ENCODE data around the gene SCGN.

Gene SCGN

DNA sequence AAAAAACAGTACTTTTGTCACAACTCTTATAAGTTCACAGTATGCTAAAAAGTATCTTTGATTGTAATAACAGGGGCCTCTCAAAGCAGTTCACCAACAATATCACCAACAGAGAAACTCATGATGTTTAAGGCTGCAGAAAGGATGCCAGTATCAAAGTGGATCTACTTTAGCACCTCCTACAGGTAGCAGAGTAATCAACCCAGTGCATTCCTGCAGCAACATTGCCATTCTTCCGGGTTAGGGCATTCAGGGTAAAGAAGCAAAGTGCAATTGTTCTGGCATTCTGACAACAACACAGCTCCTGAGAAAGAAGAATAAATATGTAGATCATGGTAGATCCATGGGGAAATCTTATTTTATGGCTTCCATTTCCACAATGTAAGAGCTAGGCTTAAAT lies 95.0 kb downstream of the SCGN start:
- H3K9me3 ChIP-seq (ENCODE audit: control insufficient read depth, insufficient read depth, low read depth, low read length): no peaks in the 10 kb centered on the region
- no peaks in the 10 kb centered on the region for H3K36me3 ChIP-seq (ENCODE audit: control insufficient read depth in 2 of 2, insufficient read depth in 1 of 2, low read length in 2 of 2)
- CTCF ChIA-PET: interaction anchor here (0.7 to 1.8 kb wide), 5 partner anchors 13 to 256 kb away, joined by 3 to 6 read pairs (median 4); no protein-coding TSS in a partner anchor
- H3K4me3 ChIP-seq (ENCODE audit: low read depth, low read length): no peak overlapping the region
- TF ChIP-seq MEIS1 (CRISPR knock-in tag; IDR thresholded peaks at IDR 0.05; ENCODE audit: borderline replicate concordance): no peak
- TF ChIP-seq ZNF184 (tag by site-specific recombination; IDR thresholded peaks at IDR 0.05): no peak
- no peak for TF ChIP-seq TCF7L2 (IDR thresholded peaks at IDR 0.05; ENCODE audit: borderline replicate concordance, low read depth, low read length)
- no peak for TF ChIP-seq REPIN1 (tag by site-specific recombination; IDR thresholded peaks at IDR 0.05; ENCODE audit: low read depth)
- no peak for TF ChIP-seq ZNF169 (tag by site-specific recombination; IDR thresholded peaks at IDR 0.05)
- no peak for TF ChIP-seq ZNF266 (tag by site-specific recombination; IDR thresholded peaks at IDR 0.05; ENCODE audit: low read depth)
- no peak for TF ChIP-seq ZXDB (tag by site-specific recombination; IDR thresholded peaks at IDR 0.05)
- TF ChIP-seq ZBTB8A (tag by site-specific recombination; IDR thresholded peaks at IDR 0.05): no peak
- TF ChIP-seq, protein P1, sequence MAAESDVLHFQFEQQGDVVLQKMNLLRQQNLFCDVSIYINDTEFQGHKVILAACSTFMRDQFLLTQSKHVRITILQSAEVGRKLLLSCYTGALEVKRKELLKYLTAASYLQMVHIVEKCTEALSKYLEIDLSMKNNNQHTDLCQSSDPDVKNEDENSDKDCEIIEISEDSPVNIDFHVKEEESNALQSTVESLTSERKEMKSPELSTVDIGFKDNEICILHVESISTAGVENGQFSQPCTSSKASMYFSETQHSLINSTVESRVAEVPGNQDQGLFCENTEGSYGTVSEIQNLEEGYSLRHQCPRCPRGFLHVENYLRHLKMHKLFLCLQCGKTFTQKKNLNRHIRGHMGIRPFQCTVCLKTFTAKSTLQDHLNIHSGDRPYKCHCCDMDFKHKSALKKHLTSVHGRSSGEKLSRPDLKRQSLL (tag by site-specific recombination; IDR thresholded peaks at IDR 0.05): no peak
- no peak for TF ChIP-seq ZNF610 (tag by site-specific recombination; IDR thresholded peaks at IDR 0.05; ENCODE audit: borderline replicate concordance)
- no peak for TF ChIP-seq OVOL3 (tag by site-specific recombination; IDR thresholded peaks at IDR 0.05)
- TF ChIP-seq, protein P2, sequence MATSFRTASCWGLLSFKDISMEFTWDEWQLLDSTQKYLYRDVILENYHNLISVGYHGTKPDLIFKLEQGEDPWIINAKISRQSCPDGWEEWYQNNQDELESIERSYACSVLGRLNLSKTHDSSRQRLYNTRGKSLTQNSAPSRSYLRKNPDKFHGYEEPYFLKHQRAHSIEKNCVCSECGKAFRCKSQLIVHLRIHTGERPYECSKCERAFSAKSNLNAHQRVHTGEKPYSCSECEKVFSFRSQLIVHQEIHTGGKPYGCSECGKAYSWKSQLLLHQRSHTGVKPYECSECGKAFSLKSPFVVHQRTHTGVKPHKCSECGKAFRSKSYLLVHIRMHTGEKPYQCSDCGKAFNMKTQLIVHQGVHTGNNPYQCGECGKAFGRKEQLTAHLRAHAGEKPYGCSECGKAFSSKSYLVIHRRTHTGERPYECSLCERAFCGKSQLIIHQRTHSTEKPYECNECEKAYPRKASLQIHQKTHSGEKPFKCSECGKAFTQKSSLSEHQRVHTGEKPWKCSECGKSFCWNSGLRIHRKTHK (tag by site-specific recombination; IDR thresholded peaks at IDR 0.05): no peak
- TF ChIP-seq ZNF76 (tag by site-specific recombination; IDR thresholded peaks at IDR 0.05; ENCODE audit: borderline replicate concordance, low read depth): no peak
- no peak for TF ChIP-seq ZNF335 (tag by site-specific recombination; conservative IDR thresholded peaks at IDR 0.05)
- TF ChIP-seq ZEB2 (tag by site-specific recombination; IDR thresholded peaks at IDR 0.05): no peak
- no peak for TF ChIP-seq ZBTB21 (tag by site-specific recombination; IDR thresholded peaks at IDR 0.05)
- TF ChIP-seq, protein P3, sequence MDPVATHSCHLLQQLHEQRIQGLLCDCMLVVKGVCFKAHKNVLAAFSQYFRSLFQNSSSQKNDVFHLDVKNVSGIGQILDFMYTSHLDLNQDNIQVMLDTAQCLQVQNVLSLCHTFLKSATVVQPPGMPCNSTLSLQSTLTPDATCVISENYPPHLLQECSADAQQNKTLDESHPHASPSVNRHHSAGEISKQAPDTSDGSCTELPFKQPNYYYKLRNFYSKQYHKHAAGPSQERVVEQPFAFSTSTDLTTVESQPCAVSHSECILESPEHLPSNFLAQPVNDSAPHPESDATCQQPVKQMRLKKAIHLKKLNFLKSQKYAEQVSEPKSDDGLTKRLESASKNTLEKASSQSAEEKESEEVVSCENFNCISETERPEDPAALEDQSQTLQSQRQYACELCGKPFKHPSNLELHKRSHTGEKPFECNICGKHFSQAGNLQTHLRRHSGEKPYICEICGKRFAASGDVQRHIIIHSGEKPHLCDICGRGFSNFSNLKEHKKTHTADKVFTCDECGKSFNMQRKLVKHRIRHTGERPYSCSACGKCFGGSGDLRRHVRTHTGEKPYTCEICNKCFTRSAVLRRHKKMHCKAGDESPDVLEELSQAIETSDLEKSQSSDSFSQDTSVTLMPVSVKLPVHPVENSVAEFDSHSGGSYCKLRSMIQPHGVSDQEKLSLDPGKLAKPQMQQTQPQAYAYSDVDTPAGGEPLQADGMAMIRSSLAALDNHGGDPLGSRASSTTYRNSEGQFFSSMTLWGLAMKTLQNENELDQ (tag by site-specific recombination; IDR thresholded peaks at IDR 0.05; ENCODE audit: low read depth): no peak
- TF ChIP-seq, protein P4, sequence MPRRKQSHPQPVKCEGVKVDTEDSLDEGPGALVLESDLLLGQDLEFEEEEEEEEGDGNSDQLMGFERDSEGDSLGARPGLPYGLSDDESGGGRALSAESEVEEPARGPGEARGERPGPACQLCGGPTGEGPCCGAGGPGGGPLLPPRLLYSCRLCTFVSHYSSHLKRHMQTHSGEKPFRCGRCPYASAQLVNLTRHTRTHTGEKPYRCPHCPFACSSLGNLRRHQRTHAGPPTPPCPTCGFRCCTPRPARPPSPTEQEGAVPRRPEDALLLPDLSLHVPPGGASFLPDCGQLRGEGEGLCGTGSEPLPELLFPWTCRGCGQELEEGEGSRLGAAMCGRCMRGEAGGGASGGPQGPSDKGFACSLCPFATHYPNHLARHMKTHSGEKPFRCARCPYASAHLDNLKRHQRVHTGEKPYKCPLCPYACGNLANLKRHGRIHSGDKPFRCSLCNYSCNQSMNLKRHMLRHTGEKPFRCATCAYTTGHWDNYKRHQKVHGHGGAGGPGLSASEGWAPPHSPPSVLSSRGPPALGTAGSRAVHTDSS (tag by site-specific recombination; IDR thresholded peaks at IDR 0.05): no peak
- TF ChIP-seq ZNF768 (tag by site-specific recombination; IDR thresholded peaks at IDR 0.05): no peak
- H3K4me1 ChIP-seq (ENCODE audit: control insufficient read depth, insufficient read depth, low read length): no peaks in the 10 kb centered on the region
- H3K27ac ChIP-seq (ENCODE audit: extremely low read depth, low read depth, low read length): no peak overlapping the region
- POLR2A ChIA-PET: interaction anchor here (1.4 kb wide), 1 partner anchor 273 kb away, joined by 3 read pairs; a partner anchor contains a TSS

DNA sequence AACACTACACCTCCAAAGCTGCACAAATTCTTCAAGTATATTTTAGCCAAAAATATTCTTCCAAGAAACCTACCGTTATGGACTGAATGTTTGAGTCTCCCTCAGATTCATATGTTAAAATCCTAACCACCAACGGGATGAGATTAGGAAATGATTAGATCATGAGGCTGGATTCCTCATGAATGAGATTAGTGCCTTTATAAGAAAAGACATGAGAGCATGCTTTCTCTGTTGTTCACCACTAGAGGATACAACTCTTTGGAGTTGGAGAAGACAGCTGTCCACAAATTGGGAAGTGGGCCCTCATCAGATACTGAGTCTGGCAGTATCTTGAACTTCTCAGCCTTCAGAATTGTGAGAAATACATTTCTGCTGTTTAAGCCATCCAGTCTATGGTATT lies 95.5 kb downstream of the SCGN start:
- H3K27ac ChIP-seq (ENCODE audit: extremely low read depth, low read depth, low read length): no peak overlapping the region
- no peaks in the 10 kb centered on the region for H3K4me1 ChIP-seq (ENCODE audit: control insufficient read depth, insufficient read depth, low read length)
- CTCF ChIA-PET: interaction anchor here (0.7 to 1.8 kb wide), 4 partner anchors 24 to 257 kb away, joined by 3 to 5 read pairs (median 4); no protein-coding TSS in a partner anchor
- POLR2A ChIA-PET: interaction anchor here (1.4 kb wide), 1 partner anchor 273 kb away, joined by 3 read pairs; a partner anchor contains a TSS
- H3K36me3 ChIP-seq (ENCODE audit: control insufficient read depth in 2 of 2, insufficient read depth in 1 of 2, low read length in 2 of 2): no peaks in the 10 kb centered on the region
- no peak overlapping the region for H3K4me3 ChIP-seq (ENCODE audit: low read depth, low read length)
- H3K9me3 ChIP-seq (ENCODE audit: control insufficient read depth, insufficient read depth, low read depth, low read length): no peaks in the 10 kb centered on the region
- TF ChIP-seq ZNF169 (tag by site-specific recombination; IDR thresholded peaks at IDR 0.05) (no peak), ZNF707 (tag by site-specific recombination; IDR thresholded peaks at IDR 0.05) (no peak), ZNF791 (tag by site-specific recombination; IDR thresholded peaks at IDR 0.05) (no peak), ZNF239 (tag by site-specific recombination; IDR thresholded peaks at IDR 0.05) (no peak), YY1 (tag by site-specific recombination; IDR thresholded peaks at IDR 0.05) (no peak), GLIS1 (tag by site-specific recombination; IDR thresholded peaks at IDR 0.05) (no peak), ZNF274 (IDR thresholded peaks at IDR 0.05; ENCODE audit: low read length) (no peak), ZNF274 (tag by site-specific recombination; IDR thresholded peaks at IDR 0.05; ENCODE audit: borderline replicate concordance) (no peak), ZNF10 (tag by site-specific recombination; IDR thresholded peaks at IDR 0.05) (no peak), ZNF514 (tag by site-specific recombination; IDR thresholded peaks at IDR 0.05) (no peak), ZNF785 (tag by site-specific recombination; IDR thresholded peaks at IDR 0.05) (no peak), ZNF214 (tag by site-specific recombination; IDR thresholded peaks at IDR 0.05; ENCODE audit: borderline replicate concordance) (no peak), ZNF394 (tag by site-specific recombination; IDR thresholded peaks at IDR 0.05; ENCODE audit: borderline replicate concordance) (no peak), ZXDB (tag by site-specific recombination; IDR thresholded peaks at IDR 0.05) (no peak), ZNF146 (tag by site-specific recombination; IDR thresholded peaks at IDR 0.05) (no peak)
